Stimulated activated CD8-positive, alpha-beta memory T cell treated with anti-CD3 and anti-CD28 coated beads, Interleukin-7, amount 100 ng/mL, for 48 hours (primary cell): ENCODE results near the gene RDX.
"Not testable (repeated sequence)": the region's sequence is repeated elsewhere in the genome, so short reads cannot be mapped to it uniquely, and the experiment has no call there.

Experiments used
- DNase-seq, 2 donors: peaks; one replicate each; pipeline ENCODE4 v3.0.0-alpha.2; 2020; ENCODE audit warnings: low read depth in 1 of 2; ENCODE audit errors: extremely low read depth in 1 of 2

RDX gene

DNA sequence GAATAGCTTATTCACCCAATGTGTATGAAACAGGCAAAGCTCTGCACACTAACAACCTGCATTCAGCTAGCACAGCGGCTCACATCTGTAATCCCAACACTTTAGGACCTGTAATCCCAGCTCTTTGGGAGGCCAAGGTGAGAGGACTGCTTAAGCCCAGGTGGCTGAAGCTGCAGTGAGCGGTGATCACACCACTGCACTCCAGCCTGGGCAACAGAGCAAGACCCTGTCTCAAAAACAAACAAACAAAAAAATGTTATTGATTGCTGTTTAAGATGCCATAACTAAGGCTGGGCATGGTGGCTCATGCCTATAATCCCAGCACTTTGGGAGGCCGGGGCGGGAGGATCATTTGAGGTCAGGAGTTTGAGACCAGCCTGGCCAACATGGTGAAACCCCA, 15.8 kb downstream of the RDX start:
- DNase-seq: not testable (repeated sequence)

DNA sequence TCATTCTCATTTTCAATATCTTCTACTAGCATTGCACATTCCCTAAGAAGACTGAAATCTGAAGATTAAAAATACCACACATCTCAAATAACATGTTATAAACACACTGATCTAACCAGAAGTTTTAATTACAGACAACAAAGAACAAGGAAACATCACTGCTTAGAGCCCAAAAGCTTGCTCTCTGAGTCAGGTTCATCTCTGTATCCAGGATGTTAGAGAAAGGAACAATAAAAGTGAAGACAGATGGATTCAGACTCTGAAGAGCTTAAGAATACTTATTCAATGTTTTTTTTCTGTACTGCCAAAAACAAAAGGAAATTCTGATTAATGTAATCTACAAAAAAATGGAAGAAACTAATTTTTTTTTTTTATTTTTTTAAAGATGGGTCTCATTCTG, 16.5 kb downstream of the RDX start:
- DNase-seq: no peak

DNA sequence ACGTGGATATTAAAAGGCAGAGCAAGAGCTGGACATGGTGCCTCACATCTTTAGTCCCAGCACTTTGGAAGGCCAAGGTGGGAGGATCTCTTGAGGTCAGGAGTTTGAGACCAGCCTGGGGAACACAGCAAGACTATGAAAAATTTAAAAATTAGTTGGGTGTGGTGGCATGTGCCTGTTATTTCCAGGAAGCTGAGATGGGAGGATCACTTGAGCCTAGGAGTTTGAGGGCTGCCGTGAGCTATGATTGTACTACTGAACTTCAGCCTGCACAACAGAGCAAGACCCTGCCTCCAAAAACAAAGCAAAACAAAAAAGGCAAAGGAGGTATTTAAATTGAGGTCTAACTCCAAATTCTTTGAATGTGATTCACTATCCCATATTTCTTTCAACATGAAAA, 23.5 kb downstream of the RDX start:
- DNase-seq: no peak

DNA sequence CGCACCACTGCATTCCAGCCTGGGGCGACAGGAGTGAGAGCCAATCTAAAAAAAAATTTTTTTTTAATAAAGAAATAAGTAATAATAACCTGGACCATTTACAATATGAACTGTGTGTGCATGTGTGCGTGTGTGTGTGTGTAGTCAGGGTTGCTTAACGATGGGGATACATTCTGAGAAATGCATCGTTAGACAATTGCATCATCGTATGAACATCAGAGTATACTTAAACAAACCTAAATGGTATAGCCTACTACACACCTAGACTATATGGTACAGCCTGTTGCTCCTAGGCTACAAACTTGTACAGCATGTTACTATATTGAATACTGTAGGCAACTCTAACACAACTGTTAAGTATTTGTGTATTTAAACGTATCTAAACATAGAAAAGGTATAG, 26.4 kb downstream of the RDX start:
- DNase-seq: no peak

DNA sequence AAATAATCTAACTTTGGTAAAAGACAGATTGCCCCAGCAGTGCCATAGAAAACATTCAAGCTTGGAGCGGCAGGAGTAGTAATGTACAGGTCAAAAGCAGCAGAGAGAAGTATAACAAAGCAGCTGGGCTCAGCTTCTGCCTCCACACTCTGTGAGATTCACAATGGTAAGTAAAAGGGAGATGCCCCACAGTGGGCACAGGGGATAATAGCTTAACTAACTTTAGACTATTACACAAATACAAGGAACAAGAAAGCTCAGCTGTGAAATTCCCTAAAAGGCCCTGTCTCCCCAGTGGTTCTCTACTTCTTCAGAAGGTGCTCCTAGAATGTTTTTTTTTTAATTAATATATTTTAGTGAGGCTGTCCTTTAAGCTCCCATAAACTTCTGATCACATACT, 28.0 kb downstream of the RDX start:
- no peak for DNase-seq

DNA sequence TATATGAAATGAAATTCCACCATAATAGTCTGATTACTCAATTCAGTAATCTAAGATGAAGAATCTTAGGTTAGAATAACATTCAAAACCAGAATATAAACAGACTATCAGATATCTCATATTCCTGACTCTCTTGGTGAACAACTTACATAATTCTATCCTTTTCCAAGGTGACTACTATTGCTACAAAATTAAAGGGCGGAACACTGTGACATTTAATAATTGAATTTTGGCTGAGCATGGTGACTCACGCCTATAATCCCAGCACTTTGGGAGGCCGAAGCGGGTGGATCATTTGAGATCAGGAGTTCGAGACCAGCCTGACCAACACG, 34.4 kb downstream of the RDX start:
- DNase-seq: no peak

DNA sequence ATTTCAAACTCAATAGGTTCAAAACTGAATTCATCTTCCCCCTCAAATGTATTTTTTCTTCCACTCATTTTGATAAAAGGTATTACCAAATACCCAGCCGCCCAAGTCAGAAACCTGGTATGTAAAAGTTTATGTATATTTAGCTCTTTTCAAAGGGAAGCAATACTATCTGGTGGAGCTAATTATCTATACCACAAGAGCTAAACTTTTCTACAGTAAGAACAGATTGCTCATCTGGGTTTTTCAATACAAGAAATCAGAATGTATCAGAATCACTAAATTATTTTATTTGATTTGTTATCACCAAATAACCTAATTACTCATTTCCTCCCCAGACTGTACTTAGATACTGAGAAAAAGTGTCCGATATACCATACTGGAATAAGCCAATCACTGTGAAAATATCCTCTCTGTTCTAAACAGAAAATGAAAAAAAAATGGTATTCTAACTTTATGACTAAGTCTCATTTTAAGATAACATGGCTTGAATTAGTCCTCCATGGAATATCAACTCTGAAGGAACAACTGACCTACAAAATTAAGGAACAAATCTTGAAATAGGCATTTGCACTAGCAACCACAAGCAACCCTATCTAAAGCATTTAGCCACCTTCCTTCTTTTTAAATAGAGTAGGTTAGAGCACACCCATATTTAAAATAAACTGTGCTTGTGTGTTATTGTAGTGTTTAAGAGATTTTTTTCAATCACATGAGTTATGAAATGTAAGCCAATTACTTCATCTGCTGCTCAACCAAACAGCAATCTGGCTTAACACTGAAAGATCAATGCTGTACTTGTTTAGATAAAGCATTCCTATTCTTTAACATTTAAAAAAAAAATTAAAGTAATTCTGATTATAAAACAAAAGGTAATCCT, 35.0 kb downstream of the RDX start:
- DNase-seq: no peak

DNA sequence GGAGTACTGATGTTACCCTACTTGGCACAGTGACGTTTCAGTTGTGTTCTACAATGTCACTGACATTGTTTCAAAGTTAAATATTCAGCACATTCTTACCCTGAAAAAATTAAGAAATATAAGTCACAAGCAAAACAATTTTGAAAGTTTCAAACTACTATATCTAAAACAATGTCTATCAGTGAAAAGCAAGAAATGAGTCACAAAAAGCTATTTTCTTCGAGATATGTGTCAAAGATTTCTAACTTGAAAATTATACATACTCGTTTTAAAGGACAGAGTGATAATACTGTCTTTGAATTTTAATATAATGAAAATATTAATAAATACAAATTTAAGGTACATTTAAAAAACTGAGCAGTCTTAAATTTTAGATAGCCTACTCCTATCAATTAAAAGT, 42.9 kb downstream of the RDX start:
- DNase-seq: no peak

DNA sequence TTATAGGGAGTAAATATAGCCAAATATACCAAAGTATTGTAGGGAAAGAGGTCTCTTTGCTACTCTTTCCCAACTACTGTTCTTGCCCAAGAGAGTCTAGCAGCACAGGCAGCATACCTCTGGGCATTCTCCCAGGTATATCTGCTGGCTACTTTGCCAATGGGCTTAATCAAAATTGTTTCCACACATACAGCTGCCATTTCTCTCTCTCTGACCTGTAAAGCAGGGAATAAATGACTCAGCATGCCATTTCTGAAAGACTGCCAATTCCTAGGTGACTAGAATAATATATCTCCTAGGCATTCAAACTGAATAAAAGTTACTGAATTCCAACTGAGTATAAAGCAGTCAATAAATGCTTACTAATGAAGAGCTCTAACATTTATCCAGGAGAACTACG, 44.6 kb downstream of the RDX start:
- no peak for DNase-seq

DNA sequence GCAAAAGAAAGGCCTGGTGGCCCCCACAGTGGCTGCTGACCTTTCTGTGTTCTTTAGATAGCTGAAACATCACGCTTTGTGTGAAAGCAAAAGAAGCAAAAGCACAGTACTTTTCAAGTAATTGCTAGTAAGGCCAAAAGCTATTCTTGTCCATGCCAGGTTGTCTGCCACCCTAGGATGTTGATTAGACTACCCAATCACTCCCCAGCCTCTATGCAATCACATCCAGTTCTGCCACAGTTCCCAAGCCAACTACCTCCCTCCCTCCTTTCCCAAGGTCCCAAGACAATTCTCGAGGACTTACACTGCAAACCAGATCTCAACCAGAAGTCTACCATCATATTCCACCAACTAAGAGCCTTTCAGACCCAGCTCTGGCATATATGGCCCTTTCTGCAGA, 46.2 kb downstream of the RDX start:
- DNase-seq: no peak

DNA sequence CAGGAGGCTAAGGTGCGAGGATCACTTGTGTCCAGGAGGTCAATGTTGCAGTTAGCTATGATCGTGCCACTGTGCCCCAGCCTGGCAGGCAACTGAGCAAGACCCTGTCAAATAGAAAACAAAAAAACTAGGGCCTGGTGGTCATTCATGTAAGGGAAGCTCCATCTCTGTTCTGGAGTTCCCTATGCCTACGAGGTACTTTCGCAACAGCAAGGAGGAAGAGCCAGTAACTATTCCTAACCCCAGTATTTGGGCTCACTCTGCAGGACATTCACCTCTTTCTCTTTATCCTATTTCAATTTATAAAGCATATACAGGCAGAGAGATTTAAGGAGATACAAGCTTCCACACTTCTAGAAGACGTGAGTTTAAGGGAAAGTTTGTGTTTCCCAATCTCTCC, 46.6 kb downstream of the RDX start:
- DNase-seq: no peak

DNA sequence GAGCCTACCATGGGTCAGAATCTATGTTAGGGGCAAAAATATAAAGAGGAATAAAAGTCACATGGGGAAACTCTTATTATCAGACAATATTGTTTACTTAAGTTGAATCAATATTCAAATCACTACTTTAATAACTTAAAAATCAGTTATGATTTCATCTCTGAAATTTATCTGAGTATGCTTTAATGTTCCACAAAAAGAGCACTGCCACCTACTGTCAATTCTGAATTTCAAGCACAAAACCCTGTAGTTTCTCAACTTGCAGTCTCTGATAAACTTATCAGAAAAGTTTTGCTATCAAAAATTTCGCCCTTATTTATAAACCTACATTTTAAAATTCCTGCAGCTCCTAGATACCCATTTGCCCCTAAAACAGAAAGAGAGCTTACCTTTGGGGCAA, 47.3 kb downstream of the RDX start:
- DNase-seq: no peak

DNA sequence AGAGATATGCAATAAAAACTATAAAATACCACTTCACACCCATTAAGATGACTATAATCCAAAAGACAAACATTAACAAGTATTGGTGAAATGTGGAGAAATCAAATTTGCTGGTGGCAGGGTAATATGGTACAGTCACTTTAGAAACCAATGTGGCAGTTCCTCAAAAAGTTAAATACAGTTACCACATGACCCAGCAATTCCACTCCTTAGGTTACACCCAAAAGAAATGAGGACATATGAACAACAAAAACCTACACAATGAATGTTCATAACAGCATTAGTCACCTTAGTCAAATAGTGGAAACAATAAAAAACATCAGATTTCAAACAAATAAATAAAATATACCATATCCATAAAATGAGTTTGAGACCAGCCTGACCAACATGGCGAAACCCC, 52.6 kb downstream of the RDX start:
- DNase-seq: no peak

DNA sequence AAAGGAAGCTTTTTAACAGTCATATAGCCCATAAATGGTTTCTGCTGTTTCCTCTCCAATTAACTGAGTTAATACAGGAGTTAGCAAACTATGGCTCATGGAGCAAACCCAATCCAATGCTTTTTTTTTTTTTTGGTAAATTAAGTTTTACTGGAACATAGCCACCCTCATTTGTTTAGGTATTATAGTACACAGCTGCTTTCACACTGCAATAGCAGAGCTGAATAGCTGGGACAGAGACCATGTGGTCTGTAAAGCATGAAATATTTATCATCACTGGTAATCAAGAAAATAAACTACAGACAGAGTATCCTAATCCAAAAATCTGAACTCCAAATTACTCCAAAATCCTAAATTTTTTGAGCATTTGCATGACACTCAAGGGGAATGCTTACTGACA, 53.7 kb downstream of the RDX start:
- no peak for DNase-seq

DNA sequence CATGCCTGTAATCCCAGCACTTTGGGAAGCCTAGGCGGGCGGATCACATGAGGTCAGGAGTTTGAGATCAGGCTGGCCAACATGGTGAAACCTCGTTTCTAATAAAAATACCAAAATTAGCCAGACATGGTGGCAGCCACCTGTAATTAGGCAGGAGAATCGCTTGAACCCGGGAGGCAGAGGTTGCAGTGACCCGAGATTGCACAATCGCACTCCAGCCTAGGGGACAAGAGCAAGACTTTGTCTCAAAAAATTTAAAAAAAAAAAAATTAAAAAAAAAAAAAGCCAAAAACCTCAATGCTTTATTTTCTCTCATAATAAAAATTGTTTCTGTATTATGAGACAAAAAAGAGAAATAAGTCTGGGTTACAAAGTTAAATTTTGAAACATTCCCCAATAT, 54.2 kb downstream of the RDX start:
- no peak for DNase-seq

DNA sequence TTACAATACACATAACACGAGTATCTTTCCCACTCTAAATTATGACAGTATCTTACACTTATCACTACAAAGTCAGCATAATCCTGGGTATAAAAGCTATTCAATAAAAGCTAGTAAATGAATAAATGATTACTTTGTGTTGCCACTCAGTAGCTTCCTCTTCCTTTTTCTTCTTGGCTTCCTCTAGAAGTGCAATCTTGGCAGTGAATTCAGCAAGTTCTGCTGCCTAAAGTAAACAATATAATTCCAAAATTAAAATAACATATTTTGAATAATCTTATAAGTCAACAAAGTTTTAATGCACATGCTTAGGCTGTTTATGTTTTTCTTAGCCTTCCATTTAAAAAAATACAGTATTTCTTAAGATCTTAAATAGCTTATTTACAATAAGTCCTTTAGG, 60.4 kb downstream of the RDX start:
- DNase-seq: no peak

DNA sequence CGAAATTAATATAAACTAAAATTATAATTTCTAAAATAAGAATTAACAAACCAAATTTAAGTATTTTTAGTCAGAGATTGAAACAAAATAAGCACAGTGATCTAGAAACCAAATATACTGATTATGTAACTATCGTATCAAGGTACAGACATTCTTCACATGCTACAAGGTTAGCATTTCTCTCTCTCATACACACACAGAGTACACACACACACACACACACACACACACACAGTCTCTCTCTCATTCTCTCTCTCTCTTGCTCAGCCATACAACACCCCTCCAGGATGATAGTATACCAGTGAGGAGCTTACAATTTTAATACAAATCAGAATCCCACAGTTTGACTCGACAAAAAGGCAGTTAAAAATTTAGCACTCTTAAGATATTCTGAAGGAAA, 66.0 kb downstream of the RDX start:
- no peak for DNase-seq

DNA sequence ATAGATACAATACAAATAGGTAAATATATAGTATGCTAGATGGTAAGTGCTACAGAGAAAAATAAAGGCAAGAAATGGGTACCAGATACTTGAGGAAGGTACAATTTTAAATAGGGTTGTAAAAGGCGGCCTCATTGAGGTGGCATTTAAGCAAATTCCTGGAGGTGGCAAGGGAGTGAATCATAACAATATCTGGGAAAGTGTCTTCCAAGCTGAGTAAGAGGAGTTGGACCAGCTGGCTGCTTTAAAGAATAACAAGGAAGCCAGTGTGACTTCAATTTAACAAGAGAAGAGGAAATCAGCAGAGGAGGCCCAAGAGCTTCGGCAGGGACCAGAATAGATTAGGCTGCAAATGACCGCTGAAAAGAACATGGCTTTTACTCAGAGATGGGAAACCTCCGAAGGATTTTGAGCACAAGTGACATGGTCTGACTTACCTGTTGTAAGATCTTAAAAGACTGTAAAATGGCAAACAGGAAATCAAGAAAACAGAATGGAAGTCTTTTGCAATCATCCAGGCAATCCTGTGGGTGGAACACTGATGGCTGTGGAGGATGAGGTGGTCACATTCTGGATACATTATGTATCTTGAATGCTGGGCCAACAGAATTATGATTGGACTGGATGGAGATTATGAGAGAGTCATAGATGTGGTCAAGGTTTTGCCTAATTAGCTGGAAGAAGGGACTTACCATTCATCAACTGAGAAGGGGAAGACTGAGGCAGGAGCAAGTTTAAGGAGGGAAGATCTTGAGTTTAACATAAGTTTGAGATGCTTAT, 77.2 kb downstream of the RDX start:
- DNase-seq: no peak

DNA sequence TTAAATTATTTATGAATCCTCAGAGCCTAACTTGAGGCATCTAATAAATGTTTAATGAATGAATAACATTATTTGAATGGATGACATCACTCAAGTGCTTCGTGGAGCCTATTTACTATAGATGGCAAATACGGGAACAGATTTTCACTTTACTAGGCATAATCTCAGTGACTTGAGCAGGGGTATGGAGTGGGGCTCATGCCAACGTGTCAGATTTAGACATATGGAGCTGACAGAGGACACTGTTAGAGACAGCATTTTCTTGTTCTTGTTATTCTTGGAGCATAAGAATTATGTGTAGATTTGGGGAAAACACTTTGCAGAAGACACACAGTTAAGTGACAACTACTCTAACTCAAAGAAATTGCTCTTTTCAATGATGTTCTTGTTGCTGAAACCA, 78.5 kb downstream of the RDX start:
- no peak for DNase-seq

DNA sequence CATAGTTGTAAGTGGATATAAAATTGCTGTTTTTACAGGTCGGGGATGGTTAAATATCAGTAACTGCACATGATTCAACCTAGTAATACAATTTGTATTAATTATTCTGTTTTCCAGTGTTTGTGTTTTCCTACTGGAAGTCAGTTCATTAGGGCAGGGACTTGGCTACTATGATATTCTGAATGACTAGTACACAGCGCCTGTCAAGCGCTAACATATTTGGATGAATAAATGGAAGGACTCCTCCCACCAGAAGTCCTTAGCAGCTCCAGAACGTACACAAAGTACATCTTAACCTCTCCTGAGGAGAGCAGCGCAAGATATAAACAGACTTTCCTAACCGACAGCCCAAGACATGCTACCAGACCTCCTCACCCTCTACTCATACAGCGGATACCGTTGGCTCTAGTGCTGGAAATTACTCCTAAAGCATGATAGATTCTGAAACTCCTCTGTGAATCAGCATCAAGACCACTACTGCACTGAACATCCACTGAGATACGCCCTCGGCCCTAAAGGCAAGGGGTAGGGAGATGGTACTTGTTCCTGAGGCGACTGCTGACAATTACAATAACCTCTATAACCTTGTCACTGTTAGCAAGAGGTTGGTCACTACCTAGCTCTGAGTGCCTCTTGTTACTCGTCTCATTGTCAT, 79.1 kb downstream of the RDX start:
- DNase-seq: no peak

DNA sequence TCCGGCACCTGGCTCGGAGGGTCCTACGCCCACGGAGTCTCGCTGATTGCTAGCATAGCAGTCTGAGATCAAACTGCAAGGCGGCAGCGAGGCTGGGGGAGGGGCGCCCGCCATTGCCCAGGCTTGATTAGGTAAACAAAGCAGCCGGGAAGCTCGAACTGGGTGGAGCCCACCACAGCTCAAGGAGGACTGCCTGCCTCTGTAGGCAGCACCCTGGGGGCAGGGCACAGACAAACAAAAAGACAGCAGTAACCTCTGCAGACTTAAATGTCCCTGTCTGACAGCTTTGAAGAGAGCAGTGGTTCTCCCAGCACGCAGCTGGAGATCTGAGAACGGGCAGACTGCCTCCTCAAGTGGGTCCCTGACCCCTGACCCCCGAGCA, 87.1 kb downstream of the RDX start:
- not testable (repeated sequence) for DNase-seq

DNA sequence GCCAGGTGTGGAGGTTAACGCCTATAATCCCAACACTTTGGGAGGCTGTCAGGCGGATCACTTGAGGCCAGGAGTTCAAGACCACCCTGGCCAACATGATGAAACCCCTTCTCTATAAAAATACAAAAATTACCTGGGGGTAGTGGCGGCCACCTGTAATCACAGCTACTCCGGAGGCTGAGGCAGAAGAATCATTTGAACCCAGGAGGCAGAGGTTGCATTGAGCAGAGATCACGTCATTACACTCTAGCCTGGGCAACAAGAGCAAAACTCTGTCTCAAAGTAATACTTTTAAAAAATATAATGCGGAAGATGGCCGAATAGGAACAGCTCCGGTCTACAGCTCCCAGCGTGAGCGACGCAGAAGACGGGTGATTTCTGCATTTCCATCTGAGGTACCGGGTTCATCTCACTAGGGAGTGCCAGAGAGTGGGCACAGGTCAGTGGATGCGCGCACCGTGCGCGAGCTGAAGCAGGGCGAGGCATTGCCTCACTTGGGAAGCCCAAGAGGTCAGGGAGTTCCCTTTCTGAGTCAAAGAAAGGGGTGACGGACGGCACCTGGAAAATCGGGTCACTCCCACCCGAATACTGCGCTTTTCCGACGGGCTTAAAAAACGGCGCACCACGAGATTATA, 87.6 kb downstream of the RDX start:
- not testable (repeated sequence) for DNase-seq
